Prostate gland (tissue), 2 donors: ENCODE measurements around the gene ACSM4. TPM values are rescaled to one million over a fixed set of nuclear protein-coding genes. Genes with fewer than 3 reads are reported as not detected.

ENCODE experiments used
- DNase-seq: peaks from one replicate; pipeline ENCODE4 v3.0.0-alpha.2; 2019; ENCODE audit warnings: low spot score
- H3K27ac ChIP-seq, 2 donors: fragments of 200-600 bp; sonication (generic); 2 replicates each; pipeline ENCODE4 v1.5.1; 2017 to 2019
- H3K27me3 ChIP-seq: fragments of 200-600 bp; sonication (generic); replicated peaks from 2 replicates; pipeline ENCODE4 v1.5.1; 2019; ENCODE audit not compliant: insufficient read depth
- H3K36me3 ChIP-seq, 2 donors: fragments of 200-600 bp; sonication (generic); 1 replicate in 1 of 2; 2 replicates in 1 of 2; pipeline versions ENCODE4 v1.5.1 to v1.8.1; 2017 to 2019
- H3K4me1 ChIP-seq: fragments of 200-600 bp; sonication (generic); replicated peaks from 2 replicates; pipeline ENCODE4 v1.5.1; 2019
- H3K4me3 ChIP-seq, 2 donors: fragments of 200-600 bp; sonication (generic); 2 replicates each; pipeline ENCODE4 v1.5.1; 2017 to 2019
- H3K9me3 ChIP-seq: fragments of 200-600 bp; sonication (generic); 2 replicates; pipeline ENCODE4 v1.5.1; 2017
- CTCF ChIP-seq, 4 experiments: fragments of 200-600 bp in 2 of 4; fragments of 450-650 bp in 2 of 4; sonication (generic) in 2 of 4; IDR thresholded peaks; 1 replicate in 3 of 4; 2 replicates in 1 of 4; pipeline ENCODE4 v1.5.1; 2016 to 2019; ENCODE audit warnings: antibody characterized with exemption in 4 of 4, mild to moderate bottlenecking in 2 of 4, moderate library complexity in 2 of 4
- POLR2A ChIP-seq: fragments of 450-650 bp; IDR thresholded peaks from one replicate; pipeline ENCODE4 v1.6.1; 2016; ENCODE audit warnings: antibody characterized with exemption, mild to moderate bottlenecking
- POLR2AphosphoS5 ChIP-seq: sonication (generic); formaldehyde crosslinking; IDR thresholded peaks from one replicate; pipeline ENCODE4 v1.6.1; 2017; ENCODE audit warnings: antibody characterized with exemption
- WGBS: methylation state at CpG from one replicate; pipeline ENCODE4 v1.1.5; 2018; 5-methylcytosine and 5-hydroxymethylcytosine counted together
- intact Hi-C: fragments of 100-400 bp; cut with DNase I; formaldehyde crosslinking; loops from one replicate; pipeline ENCODE4 v1.14.2; 2022
- total RNA-seq, 2 donors: library from RNA; depleted of rRNA; stranded (reverse); fragments of >200 nt; gene quantifications; one replicate each; pipeline ENCODE4 v1.1.0, GENCODE V29; 2016

ACSM4 gene, protein sequence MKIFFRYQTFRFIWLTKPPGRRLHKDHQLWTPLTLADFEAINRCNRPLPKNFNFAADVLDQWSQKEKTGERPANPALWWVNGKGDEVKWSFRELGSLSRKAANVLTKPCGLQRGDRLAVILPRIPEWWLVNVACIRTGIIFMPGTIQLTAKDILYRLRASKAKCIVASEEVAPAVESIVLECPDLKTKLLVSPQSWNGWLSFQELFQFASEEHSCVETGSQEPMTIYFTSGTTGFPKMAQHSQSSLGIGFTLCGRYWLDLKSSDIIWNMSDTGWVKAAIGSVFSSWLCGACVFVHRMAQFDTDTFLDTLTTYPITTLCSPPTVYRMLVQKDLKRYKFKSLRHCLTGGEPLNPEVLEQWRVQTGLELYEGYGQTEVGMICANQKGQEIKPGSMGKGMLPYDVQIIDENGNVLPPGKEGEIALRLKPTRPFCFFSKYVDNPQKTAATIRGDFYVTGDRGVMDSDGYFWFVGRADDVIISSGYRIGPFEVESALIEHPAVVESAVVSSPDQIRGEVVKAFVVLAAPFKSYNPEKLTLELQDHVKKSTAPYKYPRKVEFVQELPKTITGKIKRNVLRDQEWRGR
- total RNA-seq = under 1 TPM in 1 of 2 donors, not detected in 1; 0.91 TPM

GRCh38 chr12:7303772-7304171 lies at the start of gene ACSM4:
Gene ACSM4 (plus strand): TSS chr12:7304072. CDS start chr12:7304332, 260 bp downstream.
- DNase-seq = no peak
- Histone ChIP-seq H3K9me3 (no peaks in the 10 kb centered on the region), H3K36me3 (no peaks in the 10 kb centered on the region), H3K4me3 (no peak within 1 kb of the TSS), H3K27ac (no peak within 1 kb of the TSS), H3K4me1 (no peaks in the 10 kb centered on the region), H3K27me3 (no peaks in the 10 kb centered on the region)
- intact Hi-C loops = no loop called here
- TF ChIP-seq POLR2AphosphoS5 = no peak
- no peak for TF ChIP-seq POLR2A
- WGBS = 78% methylated on average over 3 of the region's 3 CpGs

DNA sequence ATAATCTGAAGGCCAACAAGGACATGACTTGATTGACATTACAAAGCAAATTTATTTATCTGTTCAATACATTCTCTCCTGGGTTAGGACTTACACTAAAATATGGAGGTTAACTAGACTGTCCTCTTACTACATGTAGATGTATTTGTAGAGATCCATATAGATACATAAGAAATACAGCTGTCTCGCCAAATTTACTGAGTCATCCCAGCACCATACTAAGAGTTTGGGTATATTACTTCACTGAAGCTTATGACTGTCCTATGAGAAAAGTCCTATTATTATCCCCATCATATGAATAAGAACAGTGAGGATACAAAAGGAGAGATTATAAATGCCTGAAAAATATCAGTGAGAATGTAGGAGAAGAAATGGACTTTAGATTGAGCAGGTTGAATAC lies 44.8 kb upstream of the ACSM4 start:
- DNase-seq = no peak
- Histone ChIP-seq H3K9me3 (no peaks in the 10 kb centered on the region), H3K27ac (no peak overlapping the region), H3K4me3 (no peak overlapping the region), H3K27me3 (no peaks in the 10 kb centered on the region), H3K4me1 (no peaks in the 10 kb centered on the region), H3K36me3 (no peaks in the 10 kb centered on the region)
- intact Hi-C loops = no loop called here
- WGBS = 97% methylated on average over 1 of the region's 1 CpG
- no peak for TF ChIP-seq POLR2A
- TF ChIP-seq CTCF (IDR thresholded peaks at IDR 0.05) = no peak
- no peak for TF ChIP-seq POLR2AphosphoS5

GRCh38 chr12:7264538-7264937 lies 39.3 kb upstream of the ACSM4 start:
- DNase-seq = no peak
- Histone ChIP-seq H3K27me3 (no peaks in the 10 kb centered on the region), H3K4me1 (no peaks in the 10 kb centered on the region), H3K9me3 (no peaks in the 10 kb centered on the region), H3K27ac (no peak overlapping the region), H3K4me3 (no peak overlapping the region), H3K36me3 (no peaks in the 10 kb centered on the region)
- intact Hi-C loops = no loop called here
- no peak for TF ChIP-seq CTCF (IDR thresholded peaks at IDR 0.05)
- TF ChIP-seq POLR2A = no peak
- no peak for TF ChIP-seq POLR2AphosphoS5

GRCh38 chr12:7265251-7265650 lies 38.6 kb upstream of the ACSM4 start:
- intact Hi-C loops = no loop called here
- no peaks in the 10 kb centered on the region for H3K27me3 ChIP-seq
- no peaks in the 10 kb centered on the region for H3K36me3 ChIP-seq
- no peaks in the 10 kb centered on the region for H3K9me3 ChIP-seq
- TF ChIP-seq CTCF (IDR thresholded peaks at IDR 0.05) (no peak), POLR2AphosphoS5 (no peak), POLR2A (no peak)
- H3K27ac ChIP-seq = no peak overlapping the region
- no peaks in the 10 kb centered on the region for H3K4me1 ChIP-seq
- WGBS = 46% methylated on average over 4 of the region's 4 CpGs
- H3K4me3 ChIP-seq = no peak overlapping the region
- peak; percentile 13 for DNase-seq

GRCh38 chr12:7269273-7269672 lies 34.6 kb upstream of the ACSM4 start:
- Histone ChIP-seq H3K27ac (no peak overlapping the region), H3K9me3 (no peaks in the 10 kb centered on the region), H3K36me3 (no peaks in the 10 kb centered on the region), H3K4me3 (no peak overlapping the region), H3K4me1 (no peaks in the 10 kb centered on the region), H3K27me3 (no peaks in the 10 kb centered on the region)
- WGBS = 67% methylated on average over 5 of the region's 5 CpGs
- no peak for TF ChIP-seq CTCF (IDR thresholded peaks at IDR 0.05)
- TF ChIP-seq POLR2A = no peak
- DNase-seq = no peak
- intact Hi-C loops = no loop called here
